CD4-positive, CD25-positive, alpha-beta regulatory T cell (primary cell): Measurements from ENCODE around the gene MAG. TPM values are rescaled to one million over a fixed set of nuclear protein-coding genes. Genes with fewer than 3 reads are reported as not detected.
"Not testable (repeated sequence)": the region's sequence is repeated elsewhere in the genome, so short reads cannot be mapped to it uniquely, and the experiment has no call there.

Source experiments
- ATAC-seq, 2 donors: fragments of 150-1000 bp; cut with Tn5 transposase; one replicate each; pipeline ENCODE4 v1.10.0; 2021; ENCODE audit warnings: low read depth in 2 of 2, moderate number of reproducible peaks in 2 of 2, moderate library complexity in 1 of 2
- DNase-seq, 3 donors: peaks; one replicate each; pipeline versions ENCODE4 v3.0.0 to v3.0.0-alpha.2; 2012 to 2022; ENCODE audit warnings: mixed read lengths in 1 of 3
- H3K27ac ChIP-seq: one replicate; pipeline ENCODE4 v1.7.0; 2013; ENCODE audit warnings: mild to moderate bottlenecking, low read length; ENCODE audit not compliant: insufficient read depth, poor library complexity, severe bottlenecking
- H3K27me3 ChIP-seq: one replicate; pipeline ENCODE4 v1.7.0; 2013; ENCODE audit warnings: low read length; ENCODE audit not compliant: control insufficient read depth, insufficient read depth
- H3K36me3 ChIP-seq: one replicate; pipeline ENCODE4 v1.7.0; 2013; ENCODE audit warnings: mild to moderate bottlenecking, low read length, moderate library complexity; ENCODE audit not compliant: control insufficient read depth, insufficient read depth
- H3K4me1 ChIP-seq: 2 replicates; pipeline ENCODE4 v1.7.0; 2013; ENCODE audit warnings: mild to moderate bottlenecking, low read length; ENCODE audit not compliant: insufficient read depth, control insufficient read depth, poor library complexity, severe bottlenecking
- H3K4me3 ChIP-seq: one replicate; pipeline ENCODE4 v1.7.0; 2013; ENCODE audit warnings: low read depth, mild to moderate bottlenecking, low read length, moderate library complexity
- H3K9me3 ChIP-seq, 2 experiments: 1 replicate in 1 of 2; 2 replicates in 1 of 2; pipeline ENCODE4 v1.7.0; 2013; ENCODE audit warnings: low read length in 2 of 2, mild to moderate bottlenecking in 1 of 2, moderate library complexity in 1 of 2; ENCODE audit not compliant: control insufficient read depth in 2 of 2
- H3K27ac Mint-ChIP-seq, 3 donors: one replicate each; pipeline ENCODE4 v1.8.0; 2020 to 2022; ENCODE audit warnings: mild to moderate bottlenecking in 3 of 3, mixed read lengths in 3 of 3, moderate library complexity in 2 of 3
- H3K27me3 Mint-ChIP-seq: one replicate; pipeline ENCODE4 v1.8.0; 2022; ENCODE audit warnings: mild to moderate bottlenecking, mixed read lengths
- H3K36me3 Mint-ChIP-seq: one replicate; pipeline ENCODE4 v1.8.0; 2020; ENCODE audit warnings: mixed read lengths
- H3K4me1 Mint-ChIP-seq, 4 donors: one replicate each; pipeline ENCODE4 v1.8.0; 2020 to 2022; ENCODE audit warnings: mixed read lengths in 4 of 4, mild to moderate bottlenecking in 1 of 4
- H3K4me3 Mint-ChIP-seq, 4 donors: one replicate each; pipeline ENCODE4 v1.8.0; 2020 to 2022; ENCODE audit warnings: mild to moderate bottlenecking in 4 of 4, mixed read lengths in 4 of 4, moderate library complexity in 3 of 4
- H3K9me3 Mint-ChIP-seq, 7 donors: one replicate each; pipeline ENCODE4 v1.8.0; 2020 to 2022; ENCODE audit warnings: mixed read lengths in 7 of 7, mild to moderate bottlenecking in 3 of 7, moderate library complexity in 2 of 7
- polyA plus RNA-seq, 4 donors: library from polyadenylated mRNA; unstranded; fragments of 300-500 nt; fragmentation: Illumina TruSeq; gene quantifications; one replicate each; pipeline ENCODE4 v1.2.3, GENCODE V29; 2021
- total RNA-seq: library from RNA; stranded (reverse); gene quantifications from one replicate; pipeline ENCODE4 v1.2.3, GENCODE V29; 2022

The MAG gene
- total and polyA plus RNA-seq, 5 donors from 2014 or later: 0.16 to 0.28 TPM; not detected in 3

DNA sequence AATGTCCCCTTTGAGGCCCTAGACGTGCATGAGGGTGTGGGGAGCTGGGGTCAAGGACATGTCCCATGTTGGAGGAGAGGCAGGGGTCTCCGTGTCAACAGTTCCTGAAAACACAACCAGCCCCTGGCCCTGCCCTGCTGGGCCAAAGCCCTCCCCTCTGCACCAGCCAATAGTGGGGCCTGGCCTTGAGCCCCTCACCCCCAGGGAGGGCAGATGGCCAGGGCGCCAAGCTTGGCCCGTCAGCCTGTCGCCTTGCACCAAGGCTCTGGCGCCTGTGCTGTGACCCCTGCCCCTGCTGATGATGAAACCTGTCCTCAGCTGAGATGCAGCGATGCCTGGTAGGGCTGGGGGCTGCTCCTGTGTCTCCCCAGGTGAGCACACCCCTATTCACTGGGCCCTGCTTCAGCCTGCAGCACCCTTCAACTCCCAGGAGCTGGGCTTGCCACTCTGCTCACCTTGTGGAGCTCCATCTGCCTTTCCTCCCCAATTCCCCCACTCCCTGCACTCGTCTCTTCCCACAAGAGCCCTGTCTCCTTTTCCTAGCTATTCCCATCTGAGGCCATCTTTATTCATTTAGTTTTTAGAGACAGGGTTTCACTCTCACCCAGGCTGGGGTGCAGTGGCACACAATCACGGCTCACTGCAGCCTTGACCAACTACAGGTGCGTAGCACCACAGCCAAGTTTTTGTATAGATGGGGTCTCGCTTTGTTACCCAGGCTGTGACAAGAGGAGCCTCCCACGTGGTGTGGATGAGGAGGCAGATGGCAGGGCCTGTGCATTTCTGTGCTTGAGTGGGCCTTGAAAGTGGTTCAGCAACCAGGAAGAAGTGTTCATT, 11.8 kb upstream of the MAG start:
- ATAC-seq: peak in 1 of 2 donors; percentile 13
- H3K27ac Mint-ChIP-seq: peak overlapping the region in 1 of 3 donors; percentile 67
- H3K4me1 Mint-ChIP-seq: peaks cover 6 to 9% (median 8%) of the 10 kb centered on the region in 4 donors

DNA sequence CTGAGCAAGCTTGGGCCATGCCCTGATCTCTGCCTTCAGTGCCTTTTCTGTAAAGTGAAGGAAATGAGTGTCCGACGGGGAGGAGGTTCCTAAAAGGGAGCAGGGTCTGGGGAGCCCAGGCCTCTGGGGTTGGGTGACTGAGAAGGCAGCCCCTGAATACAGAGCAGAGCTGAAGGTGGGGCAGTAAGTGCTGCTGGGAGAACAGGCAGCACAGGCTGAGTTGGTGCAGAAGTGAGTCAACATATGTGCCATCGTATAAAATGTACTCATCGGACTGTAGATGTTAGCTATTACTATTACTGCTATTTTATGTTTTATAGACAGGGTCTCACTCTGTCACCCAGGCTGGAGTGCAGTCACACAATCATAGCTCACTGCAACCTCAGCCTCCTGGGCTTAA, 10.7 kb upstream of the MAG start:
- H3K4me3 Mint-ChIP-seq: no peak overlapping the region
- peaks cover 7% of the 10 kb centered on the region for H3K27me3 ChIP-seq
- peaks cover 41% of the 10 kb centered on the region for H3K27me3 Mint-ChIP-seq
- peaks cover 0 to 9% (median 5%) of the 10 kb centered on the region in 4 donors for H3K4me1 Mint-ChIP-seq
- no peak overlapping the region for H3K4me3 ChIP-seq
- H3K9me3 ChIP-seq: no peaks in the 10 kb centered on the region
- H3K36me3 Mint-ChIP-seq: peaks cover 7% of the 10 kb centered on the region
- no peak overlapping the region for H3K27ac Mint-ChIP-seq
- H3K4me1 ChIP-seq: no peaks in the 10 kb centered on the region
- no peak for DNase-seq
- no peak for ATAC-seq
- peaks cover 9% of the 10 kb centered on the region for H3K36me3 ChIP-seq
- no peak overlapping the region for H3K27ac ChIP-seq
- H3K9me3 Mint-ChIP-seq: no peaks in the 10 kb centered on the region

More for the DNA sequence above, 11.8 kb upstream of the MAG start:
- Mint-ChIP-seq H3K36me3 (peaks cover 13% of the 10 kb centered on the region), H3K27me3 (peaks cover 37% of the 10 kb centered on the region), H3K4me3 (no peak overlapping the region), H3K9me3 (no peaks in the 10 kb centered on the region)
- Histone ChIP-seq H3K4me1 (no peaks in the 10 kb centered on the region), H3K27ac (no peak overlapping the region), H3K9me3 (no peaks in the 10 kb centered on the region), H3K27me3 (peaks cover 7% of the 10 kb centered on the region), H3K36me3 (peaks cover 12% of the 10 kb centered on the region), H3K4me3 (no peak overlapping the region)
- DNase-seq: no peak

DNA sequence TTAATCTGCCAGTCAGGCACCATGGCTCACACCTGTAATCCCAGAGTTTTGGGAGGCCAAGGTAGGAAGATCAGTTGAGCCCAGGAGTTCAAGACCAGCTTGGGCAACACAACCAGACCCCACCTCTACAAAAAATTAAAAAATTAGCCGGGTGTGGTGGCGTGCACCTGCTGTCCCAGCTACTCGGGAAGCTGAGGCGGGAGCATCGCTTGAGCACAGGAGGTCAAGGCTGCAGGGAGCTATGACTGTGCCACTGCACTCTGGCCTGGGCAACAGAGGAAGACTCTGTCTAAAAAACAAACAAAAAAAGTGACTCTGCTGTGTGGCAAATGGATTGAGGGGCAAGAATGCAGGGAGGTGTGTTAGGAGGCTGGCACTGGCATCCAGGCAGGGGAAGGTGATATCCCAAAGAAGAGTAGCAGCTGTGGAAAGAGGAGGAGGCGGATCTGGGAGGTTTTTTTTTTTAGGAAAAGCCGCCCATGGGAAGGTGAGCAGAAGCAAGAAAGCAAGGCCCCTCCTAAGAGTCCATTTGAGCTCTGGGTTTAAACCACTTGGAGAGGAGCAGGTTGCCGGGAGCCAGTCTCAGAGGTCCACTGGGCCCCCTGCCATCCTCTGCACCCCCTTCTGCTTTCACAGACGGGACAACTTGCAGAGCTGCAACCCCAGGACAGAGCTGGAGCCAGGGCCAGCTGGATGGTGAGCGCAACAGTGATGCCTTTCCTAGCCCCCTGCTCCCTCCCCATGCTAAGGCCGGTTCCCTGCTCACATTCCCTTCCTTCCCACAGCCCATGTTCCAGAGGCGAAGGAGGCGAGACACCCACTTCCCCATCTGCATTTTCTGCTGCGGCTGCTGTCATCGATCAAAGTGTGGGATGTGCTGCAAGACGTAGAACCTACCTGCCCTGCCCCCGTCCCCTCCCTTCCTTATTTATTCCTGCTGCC, 7.5 kb upstream of the MAG start:
- no peak overlapping the region for H3K27ac ChIP-seq
- no peak overlapping the region for H3K4me3 ChIP-seq
- Mint-ChIP-seq H3K36me3 (peaks cover under 1% of the 10 kb centered on the region), H3K4me1 (peaks cover 0 to 5% (median 3%) of the 10 kb centered on the region in 4 donors), H3K27me3 (peaks cover 41% of the 10 kb centered on the region), H3K9me3 (no peaks in the 10 kb centered on the region), H3K4me3 (no peak overlapping the region), H3K27ac (no peak overlapping the region)
- H3K9me3 ChIP-seq: no peaks in the 10 kb centered on the region
- H3K4me1 ChIP-seq: no peaks in the 10 kb centered on the region
- ATAC-seq (no peak), DNase-seq (no peak)
- H3K36me3 ChIP-seq: no peaks in the 10 kb centered on the region
- H3K27me3 ChIP-seq: peaks cover 7% of the 10 kb centered on the region

DNA sequence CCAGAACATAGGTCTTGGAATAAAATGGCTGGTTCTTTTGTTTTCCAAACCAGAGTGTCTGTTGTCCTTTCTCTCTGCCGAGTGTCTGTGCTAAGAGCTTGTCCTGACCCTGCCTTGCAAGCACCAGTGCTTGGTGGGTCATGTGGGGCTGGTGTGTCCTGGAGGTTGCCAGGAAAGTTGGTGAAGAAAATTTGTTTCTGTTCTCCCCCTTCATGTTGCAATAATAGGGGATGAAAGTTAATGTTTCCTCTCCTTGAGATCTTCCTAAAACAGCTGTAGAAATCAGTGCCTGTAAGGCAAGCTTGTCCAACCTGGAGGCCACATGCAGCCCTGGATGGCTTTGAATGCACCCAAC, 6.9 kb upstream of the MAG start:
- Histone ChIP-seq H3K27me3 (peaks cover 7% of the 10 kb centered on the region), H3K9me3 (no peaks in the 10 kb centered on the region), H3K4me1 (no peaks in the 10 kb centered on the region), H3K4me3 (no peak overlapping the region), H3K27ac (no peak overlapping the region), H3K36me3 (no peaks in the 10 kb centered on the region)
- no peak overlapping the region for H3K27ac Mint-ChIP-seq
- no peak for DNase-seq
- H3K36me3 Mint-ChIP-seq: no peaks in the 10 kb centered on the region
- peaks cover 0 to 5% (median 3%) of the 10 kb centered on the region in 4 donors for H3K4me1 Mint-ChIP-seq
- H3K27me3 Mint-ChIP-seq: peaks cover 40% of the 10 kb centered on the region
- no peak for ATAC-seq
- H3K4me3 Mint-ChIP-seq: no peak overlapping the region
- H3K9me3 Mint-ChIP-seq: no peaks in the 10 kb centered on the region

DNA sequence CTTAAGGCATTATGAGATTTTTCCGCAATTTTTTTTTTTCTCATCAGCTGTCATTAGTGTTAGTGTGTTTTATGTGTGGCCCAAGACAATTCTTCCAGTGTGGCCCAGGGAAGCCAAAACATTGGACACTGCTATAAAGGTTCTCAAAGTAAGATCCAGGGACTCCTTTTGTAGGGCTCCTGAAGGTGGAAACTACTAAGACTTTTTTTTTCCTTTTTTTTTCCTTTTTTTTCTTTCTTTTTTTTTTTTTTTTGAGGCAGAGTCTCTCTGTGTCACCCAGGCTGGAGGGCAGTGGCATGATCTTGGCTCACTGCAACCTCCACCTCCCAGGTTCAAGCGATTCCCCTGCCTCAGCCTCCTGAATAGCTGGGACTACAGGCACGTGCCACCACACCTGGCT, 6.5 kb upstream of the MAG start:
- H3K4me1 Mint-ChIP-seq, H3K4me3 ChIP-seq, ATAC-seq, H3K4me3 Mint-ChIP-seq, H3K27ac ChIP-seq, H3K27ac Mint-ChIP-seq, H3K9me3 Mint-ChIP-seq, H3K9me3 ChIP-seq, H3K27me3 ChIP-seq, DNase-seq, H3K4me1 ChIP-seq, H3K36me3 Mint-ChIP-seq, H3K36me3 ChIP-seq: not testable (repeated sequence)
- H3K27me3 Mint-ChIP-seq: peaks cover 36% of the 10 kb centered on the region

DNA sequence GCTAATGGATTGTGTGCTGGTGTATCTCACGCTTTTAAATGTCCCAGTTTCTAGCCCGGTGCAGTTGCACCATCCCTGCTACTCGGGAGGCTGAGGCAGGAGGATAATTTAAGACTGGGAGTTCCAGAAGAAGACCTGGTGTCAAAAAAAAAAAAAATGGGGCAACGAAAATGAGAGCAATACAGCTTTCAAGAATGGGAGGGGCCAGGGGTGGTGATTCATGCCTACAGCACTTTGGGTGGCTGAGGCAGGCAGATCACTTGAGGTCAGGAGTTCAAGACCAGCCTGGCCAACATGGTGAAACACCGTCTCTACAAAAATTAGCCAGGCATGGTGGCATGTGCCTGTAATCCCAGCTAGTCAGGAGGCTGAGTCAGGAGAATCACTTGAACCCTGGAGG, 5.9 kb upstream of the MAG start:
- not testable (repeated sequence) for H3K27ac ChIP-seq, H3K9me3 ChIP-seq, H3K4me3 ChIP-seq, H3K36me3 Mint-ChIP-seq, H3K4me1 Mint-ChIP-seq, H3K4me1 ChIP-seq, H3K27ac Mint-ChIP-seq, H3K27me3 ChIP-seq, H3K36me3 ChIP-seq, H3K9me3 Mint-ChIP-seq, DNase-seq, ATAC-seq, H3K4me3 Mint-ChIP-seq
- H3K27me3 Mint-ChIP-seq: peaks cover 36% of the 10 kb centered on the region

DNA sequence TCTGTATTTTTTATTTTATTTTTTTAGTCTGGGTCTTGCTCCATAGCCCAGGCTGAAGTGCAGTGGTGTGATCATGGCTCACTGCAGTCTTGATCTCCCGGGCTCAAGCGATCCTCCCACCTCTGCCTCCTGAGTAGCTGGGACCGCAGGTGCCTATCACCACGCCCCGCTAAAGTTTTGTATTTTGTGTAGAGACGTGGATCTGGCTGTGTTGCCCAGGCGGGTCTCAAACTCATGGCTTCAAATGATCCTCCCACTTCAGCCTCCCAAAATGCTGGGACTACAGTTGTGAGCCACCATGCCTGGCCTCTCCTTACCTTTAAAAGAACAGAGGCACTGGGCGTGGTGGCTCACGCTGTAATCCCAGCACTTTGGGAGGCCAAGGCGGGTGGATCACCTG, 4.2 kb upstream of the MAG start:
- Histone ChIP-seq H3K4me3 (no peak overlapping the region), H3K27me3 (peaks cover 7% of the 10 kb centered on the region), H3K27ac (no peak overlapping the region), H3K36me3 (no peaks in the 10 kb centered on the region), H3K4me1 (no peaks in the 10 kb centered on the region), H3K9me3 (no peaks in the 10 kb centered on the region)
- Mint-ChIP-seq H3K4me1 (peaks cover 0 to 5% (median 1%) of the 10 kb centered on the region in 4 donors), H3K9me3 (no peaks in the 10 kb centered on the region), H3K36me3 (no peaks in the 10 kb centered on the region), H3K27ac (no peak overlapping the region), H3K4me3 (no peak overlapping the region), H3K27me3 (peaks cover 28% of the 10 kb centered on the region)
- DNase-seq (no peak), ATAC-seq (no peak)
